K562 (cell line): ENCODE data around the gene MTG2. TPM values are rescaled to one million over a fixed set of nuclear protein-coding genes. Genes with fewer than 3 reads are reported as not detected.

Experiments used
- CBX3 ChIP-seq, 2 experiments: IDR thresholded peaks; 1 replicate in 1 of 2; 2 replicates in 1 of 2; pipeline ENCODE4 v1.6.1; 2012; ENCODE audit warnings: inconsistent platforms in 2 of 2, low read length in 2 of 2, borderline replicate concordance in 1 of 2, control low read depth in 1 of 2
- HOXB6 ChIP-seq: fragments of 250-450 bp; sonication (Bioruptor Pico); IDR thresholded peaks from 2 replicates; pipeline ENCODE4 v1.5.1; 2022; ENCODE audit warnings: mild to moderate bottlenecking, borderline replicate concordance
- IRF2 ChIP-seq: sonication (generic); formaldehyde crosslinking; IDR thresholded peaks from 2 replicates; pipeline ENCODE4 v1.8.1; 2022; ENCODE audit warnings: mild to moderate bottlenecking, missing genetic modification reagents
- MYNN ChIP-seq, 2 experiments: sonication (generic); formaldehyde crosslinking in 1 of 2; IDR thresholded peaks; 2 replicates each; pipeline versions ENCODE4 v1.5.0 to v1.6.1; 2016 to 2020; ENCODE audit warnings: antibody characterized with exemption in 1 of 2, missing genetic modification reagents in 1 of 2
- NRF1 ChIP-seq, 2 experiments: fragments of 450-650 bp; IDR thresholded peaks in 1 of 2; conservative IDR thresholded peaks in 1 of 2; 2 replicates each; pipeline ENCODE4 v1.6.1; 2014; ENCODE audit warnings: mild to moderate bottlenecking in 2 of 2
- POLR2A ChIP-seq: fragments of 450-650 bp; conservative IDR thresholded peaks from 2 replicates; pipeline ENCODE4 v1.6.1; 2016
- POLR2G ChIP-seq: fragments of 200-400 bp; formaldehyde crosslinking; IDR thresholded peaks from 2 replicates; pipeline ENCODE4 v1.6.1; 2017; ENCODE audit warnings: low read depth, mild to moderate bottlenecking, antibody characterized with exemption, low read length, moderate library complexity
- ZNF384 ChIP-seq: IDR thresholded peaks from 2 replicates; pipeline ENCODE4 v1.6.1; 2012; ENCODE audit warnings: low read depth, low read length, improper control_type of control experiment
- polyA plus RNA-seq, 8 experiments: library from polyadenylated mRNA; depleted of rRNA in 4 of 8; stranded (reverse) in 5 of 8; unstranded in 3 of 8; fragments of >200 nt; fragmentation: Nextera tagmentation in 2 of 8; fragmentation: Illumina TruSeq in 1 of 8; extraction: Ambion mirVana in 2 of 8; extraction: Trizol in 1 of 8; gene quantifications; 2 replicates each; pipeline versions ENCODE4 v1.2.1 to v1.2.3, GENCODE V29; 2011 to 2014; ENCODE audit warnings: inconsistent platforms in 1 of 8, missing spikeins in 1 of 8
- total RNA-seq, 7 experiments: library from RNA; depleted of rRNA in 6 of 7; stranded (reverse); fragments of >200 nt in 6 of 7; fragmentation: Illumina TruSeq in 2 of 7; extraction: Trizol in 2 of 7; gene quantifications; 2 replicates each; pipeline versions ENCODE4 v1.2.1 to v1.2.3, GENCODE V29; 2011 to 2021; ENCODE audit warnings: low replicate concordance in 1 of 7
- TF ChIP-seq, protein P1 (sequence below), 3 experiments: IDR thresholded peaks in 2 of 3; conservative IDR thresholded peaks in 1 of 3; 2 replicates each; pipeline ENCODE4 v1.5.1; 2011 to 2012; ENCODE audit warnings: low read length in 3 of 3, mild to moderate bottlenecking in 3 of 3, control low read depth in 2 of 3, improper control_type of control experiment in 1 of 3, inconsistent platforms in 1 of 3, low read depth in 1 of 3, mixed read lengths in 1 of 3, moderate library complexity in 1 of 3; ENCODE audit not compliant: insufficient read depth in 2 of 3
- TF ChIP-seq, protein P2 (sequence below): fragments of 250-450 bp; sonication (Bioruptor Pico); IDR thresholded peaks from 2 replicates; pipeline ENCODE4 v1.4.0; 2020; ENCODE audit warnings: mild to moderate bottlenecking, moderate library complexity, borderline replicate concordance
- TF ChIP-seq, protein P3 (sequence below), 2 experiments: fragments of 450-650 bp; formaldehyde crosslinking in 1 of 2; IDR thresholded peaks; 2 replicates each; pipeline versions ENCODE4 v1.4.0 to v1.6.1; 2014 to 2020; ENCODE audit warnings: mild to moderate bottlenecking in 2 of 2, borderline replicate concordance in 1 of 2, low read depth in 1 of 2

The MTG2 gene
- total and polyA plus RNA-seq, 9 of the 15 experiments (the other 6 are each of a cell fraction or from before 2014, with no cell fraction given): 8.7 to 67.5 (median 44.5) TPM

DNA sequence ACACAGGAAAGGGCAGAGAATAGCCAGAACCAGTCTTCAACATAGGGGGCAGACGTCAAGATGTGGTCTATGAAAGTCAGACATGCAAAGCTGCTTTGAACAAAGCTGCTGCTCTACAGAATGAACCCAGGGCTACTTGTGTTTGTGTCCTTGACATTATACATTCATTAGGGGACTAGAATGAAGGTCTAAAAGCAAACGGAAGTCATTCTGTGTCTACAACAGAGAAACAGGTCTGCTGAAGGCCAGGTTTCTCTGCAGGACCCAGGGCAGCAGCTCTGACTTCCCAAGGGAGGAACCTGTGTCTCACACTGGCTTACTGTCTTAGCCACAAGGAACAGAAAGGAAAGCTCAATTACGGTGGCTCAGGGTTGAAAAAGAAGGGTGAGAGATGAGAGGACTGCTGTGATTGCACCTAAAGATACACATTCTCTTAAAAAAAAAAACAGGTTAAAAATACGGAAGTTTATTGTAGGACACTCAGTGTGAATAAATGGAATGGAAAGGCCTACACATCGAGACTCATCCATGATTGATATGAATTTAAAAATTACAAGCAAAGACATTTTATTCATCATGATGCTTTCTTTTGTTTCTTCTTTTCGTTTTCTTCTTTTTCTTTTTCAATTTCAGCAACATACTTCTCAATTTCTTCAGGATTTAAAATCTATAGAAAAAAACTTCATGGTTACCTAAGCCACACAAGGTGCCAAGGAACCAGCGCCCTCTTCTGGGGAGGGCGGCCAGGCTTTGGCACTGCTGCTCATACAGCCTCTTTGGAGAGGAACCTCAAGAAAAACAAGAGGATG, 46.3 kb upstream of the MTG2 start (continued):
- TF ChIP-seq, protein P1, sequence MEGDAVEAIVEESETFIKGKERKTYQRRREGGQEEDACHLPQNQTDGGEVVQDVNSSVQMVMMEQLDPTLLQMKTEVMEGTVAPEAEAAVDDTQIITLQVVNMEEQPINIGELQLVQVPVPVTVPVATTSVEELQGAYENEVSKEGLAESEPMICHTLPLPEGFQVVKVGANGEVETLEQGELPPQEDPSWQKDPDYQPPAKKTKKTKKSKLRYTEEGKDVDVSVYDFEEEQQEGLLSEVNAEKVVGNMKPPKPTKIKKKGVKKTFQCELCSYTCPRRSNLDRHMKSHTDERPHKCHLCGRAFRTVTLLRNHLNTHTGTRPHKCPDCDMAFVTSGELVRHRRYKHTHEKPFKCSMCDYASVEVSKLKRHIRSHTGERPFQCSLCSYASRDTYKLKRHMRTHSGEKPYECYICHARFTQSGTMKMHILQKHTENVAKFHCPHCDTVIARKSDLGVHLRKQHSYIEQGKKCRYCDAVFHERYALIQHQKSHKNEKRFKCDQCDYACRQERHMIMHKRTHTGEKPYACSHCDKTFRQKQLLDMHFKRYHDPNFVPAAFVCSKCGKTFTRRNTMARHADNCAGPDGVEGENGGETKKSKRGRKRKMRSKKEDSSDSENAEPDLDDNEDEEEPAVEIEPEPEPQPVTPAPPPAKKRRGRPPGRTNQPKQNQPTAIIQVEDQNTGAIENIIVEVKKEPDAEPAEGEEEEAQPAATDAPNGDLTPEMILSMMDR (IDR thresholded peaks at IDR 0.05 in 2 of 3, conservative IDR thresholded peaks at IDR 0.05 in 1 of 3; ENCODE audit: insufficient read depth in 2 of 3, low read depth in 1 of 3, low read length in 3 of 3): peak; percentile 74 to 85 (median 85)
- 0 out of 2 replicates have a peak, but pooled peaks have one; percentile 37 for TF ChIP-seq MYNN (IDR thresholded peaks at IDR 0.05)
- no peak for TF ChIP-seq MYNN (CRISPR knock-in tag; IDR thresholded peaks at IDR 0.05)
- TF ChIP-seq CBX3 (IDR thresholded peaks at IDR 0.05; ENCODE audit: borderline replicate concordance in 1 of 2, low read length in 2 of 2): no peak
- peak; percentile 76 for TF ChIP-seq ZNF384
- no peak for TF ChIP-seq NRF1 (conservative IDR thresholded peaks at IDR 0.05 in 1 of 2, IDR thresholded peaks at IDR 0.05 in 1 of 2)
- TF ChIP-seq, protein P2, sequence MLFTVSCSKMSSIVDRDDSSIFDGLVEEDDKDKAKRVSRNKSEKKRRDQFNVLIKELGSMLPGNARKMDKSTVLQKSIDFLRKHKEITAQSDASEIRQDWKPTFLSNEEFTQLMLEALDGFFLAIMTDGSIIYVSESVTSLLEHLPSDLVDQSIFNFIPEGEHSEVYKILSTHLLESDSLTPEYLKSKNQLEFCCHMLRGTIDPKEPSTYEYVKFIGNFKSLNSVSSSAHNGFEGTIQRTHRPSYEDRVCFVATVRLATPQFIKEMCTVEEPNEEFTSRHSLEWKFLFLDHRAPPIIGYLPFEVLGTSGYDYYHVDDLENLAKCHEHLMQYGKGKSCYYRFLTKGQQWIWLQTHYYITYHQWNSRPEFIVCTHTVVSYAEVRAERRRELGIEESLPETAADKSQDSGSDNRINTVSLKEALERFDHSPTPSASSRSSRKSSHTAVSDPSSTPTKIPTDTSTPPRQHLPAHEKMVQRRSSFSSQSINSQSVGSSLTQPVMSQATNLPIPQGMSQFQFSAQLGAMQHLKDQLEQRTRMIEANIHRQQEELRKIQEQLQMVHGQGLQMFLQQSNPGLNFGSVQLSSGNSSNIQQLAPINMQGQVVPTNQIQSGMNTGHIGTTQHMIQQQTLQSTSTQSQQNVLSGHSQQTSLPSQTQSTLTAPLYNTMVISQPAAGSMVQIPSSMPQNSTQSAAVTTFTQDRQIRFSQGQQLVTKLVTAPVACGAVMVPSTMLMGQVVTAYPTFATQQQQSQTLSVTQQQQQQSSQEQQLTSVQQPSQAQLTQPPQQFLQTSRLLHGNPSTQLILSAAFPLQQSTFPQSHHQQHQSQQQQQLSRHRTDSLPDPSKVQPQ (CRISPR knock-in tag): no peak
- no peak for TF ChIP-seq IRF2
- TF ChIP-seq HOXB6 (CRISPR knock-in tag): no peak
- TF ChIP-seq, protein P3, sequence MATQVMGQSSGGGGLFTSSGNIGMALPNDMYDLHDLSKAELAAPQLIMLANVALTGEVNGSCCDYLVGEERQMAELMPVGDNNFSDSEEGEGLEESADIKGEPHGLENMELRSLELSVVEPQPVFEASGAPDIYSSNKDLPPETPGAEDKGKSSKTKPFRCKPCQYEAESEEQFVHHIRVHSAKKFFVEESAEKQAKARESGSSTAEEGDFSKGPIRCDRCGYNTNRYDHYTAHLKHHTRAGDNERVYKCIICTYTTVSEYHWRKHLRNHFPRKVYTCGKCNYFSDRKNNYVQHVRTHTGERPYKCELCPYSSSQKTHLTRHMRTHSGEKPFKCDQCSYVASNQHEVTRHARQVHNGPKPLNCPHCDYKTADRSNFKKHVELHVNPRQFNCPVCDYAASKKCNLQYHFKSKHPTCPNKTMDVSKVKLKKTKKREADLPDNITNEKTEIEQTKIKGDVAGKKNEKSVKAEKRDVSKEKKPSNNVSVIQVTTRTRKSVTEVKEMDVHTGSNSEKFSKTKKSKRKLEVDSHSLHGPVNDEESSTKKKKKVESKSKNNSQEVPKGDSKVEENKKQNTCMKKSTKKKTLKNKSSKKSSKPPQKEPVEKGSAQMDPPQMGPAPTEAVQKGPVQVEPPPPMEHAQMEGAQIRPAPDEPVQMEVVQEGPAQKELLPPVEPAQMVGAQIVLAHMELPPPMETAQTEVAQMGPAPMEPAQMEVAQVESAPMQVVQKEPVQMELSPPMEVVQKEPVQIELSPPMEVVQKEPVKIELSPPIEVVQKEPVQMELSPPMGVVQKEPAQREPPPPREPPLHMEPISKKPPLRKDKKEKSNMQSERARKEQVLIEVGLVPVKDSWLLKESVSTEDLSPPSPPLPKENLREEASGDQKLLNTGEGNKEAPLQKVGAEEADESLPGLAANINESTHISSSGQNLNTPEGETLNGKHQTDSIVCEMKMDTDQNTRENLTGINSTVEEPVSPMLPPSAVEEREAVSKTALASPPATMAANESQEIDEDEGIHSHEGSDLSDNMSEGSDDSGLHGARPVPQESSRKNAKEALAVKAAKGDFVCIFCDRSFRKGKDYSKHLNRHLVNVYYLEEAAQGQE (IDR thresholded peaks at IDR 0.05; ENCODE audit: borderline replicate concordance): peak; percentile 67
- TF ChIP-seq, protein P3 (CRISPR knock-in tag; IDR thresholded peaks at IDR 0.05; ENCODE audit: low read depth): no peak
- TF ChIP-seq POLR2A: peak; percentile 62; the same call in 1 of the 2 replicates
- TF ChIP-seq POLR2G: 0 out of 2 replicates have a peak, but pooled peaks have one; percentile 23
